Measurements from ENCODE around the gene LMO1. TPM values are rescaled to one million over a fixed set of nuclear protein-coding genes. Genes with fewer than 3 reads are reported as not detected.

LMO1 gene
- total RNA-seq, 1 experiment from 2014 or later = not detected

GRCh38 chr11:8253566-8253965 is 10.1 kb downstream of the LMO1 start:
- H3K9me3 Mint-ChIP-seq (ENCODE audit: unreplicated experiment) = no peaks in the 10 kb centered on the region
- TF ChIP-seq, protein P1, sequence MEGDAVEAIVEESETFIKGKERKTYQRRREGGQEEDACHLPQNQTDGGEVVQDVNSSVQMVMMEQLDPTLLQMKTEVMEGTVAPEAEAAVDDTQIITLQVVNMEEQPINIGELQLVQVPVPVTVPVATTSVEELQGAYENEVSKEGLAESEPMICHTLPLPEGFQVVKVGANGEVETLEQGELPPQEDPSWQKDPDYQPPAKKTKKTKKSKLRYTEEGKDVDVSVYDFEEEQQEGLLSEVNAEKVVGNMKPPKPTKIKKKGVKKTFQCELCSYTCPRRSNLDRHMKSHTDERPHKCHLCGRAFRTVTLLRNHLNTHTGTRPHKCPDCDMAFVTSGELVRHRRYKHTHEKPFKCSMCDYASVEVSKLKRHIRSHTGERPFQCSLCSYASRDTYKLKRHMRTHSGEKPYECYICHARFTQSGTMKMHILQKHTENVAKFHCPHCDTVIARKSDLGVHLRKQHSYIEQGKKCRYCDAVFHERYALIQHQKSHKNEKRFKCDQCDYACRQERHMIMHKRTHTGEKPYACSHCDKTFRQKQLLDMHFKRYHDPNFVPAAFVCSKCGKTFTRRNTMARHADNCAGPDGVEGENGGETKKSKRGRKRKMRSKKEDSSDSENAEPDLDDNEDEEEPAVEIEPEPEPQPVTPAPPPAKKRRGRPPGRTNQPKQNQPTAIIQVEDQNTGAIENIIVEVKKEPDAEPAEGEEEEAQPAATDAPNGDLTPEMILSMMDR (IDR thresholded peaks at IDR 0.05; ENCODE audit: unreplicated experiment) = no peak
- peaks cover 8% of the 10 kb centered on the region for H3K4me1 Mint-ChIP-seq (ENCODE audit: insufficient read depth, unreplicated experiment)
- H3K4me3 Mint-ChIP-seq (ENCODE audit: unreplicated experiment) = no peak overlapping the region
- POLR2A ChIA-PET = interaction anchor here (1.0 kb wide), 1 partner anchor 9 kb away, joined by 3 read pairs; no protein-coding TSS in a partner anchor
- no peak for DNase-seq (ENCODE audit: unreplicated experiment)
- intact Hi-C loops (cut with micrococcal nuclease) = no loop called here
- CTCF ChIA-PET = interaction anchor here (0.7 to 4.5 kb wide), 3 partner anchors 10 to 171 kb away, joined by 3 to 42 read pairs (median 5); partner anchors contain the start of gene LMO1
- H3K27ac Mint-ChIP-seq (ENCODE audit: low read depth, unreplicated experiment) = no peak overlapping the region
- no peaks in the 10 kb centered on the region for H3K27me3 Mint-ChIP-seq (ENCODE audit: insufficient read depth, unreplicated experiment)
- no peaks in the 10 kb centered on the region for H3K36me3 Mint-ChIP-seq (ENCODE audit: insufficient read depth, unreplicated experiment)
- BruUV-seq (replicated peaks) = no TSS peak

DNA sequence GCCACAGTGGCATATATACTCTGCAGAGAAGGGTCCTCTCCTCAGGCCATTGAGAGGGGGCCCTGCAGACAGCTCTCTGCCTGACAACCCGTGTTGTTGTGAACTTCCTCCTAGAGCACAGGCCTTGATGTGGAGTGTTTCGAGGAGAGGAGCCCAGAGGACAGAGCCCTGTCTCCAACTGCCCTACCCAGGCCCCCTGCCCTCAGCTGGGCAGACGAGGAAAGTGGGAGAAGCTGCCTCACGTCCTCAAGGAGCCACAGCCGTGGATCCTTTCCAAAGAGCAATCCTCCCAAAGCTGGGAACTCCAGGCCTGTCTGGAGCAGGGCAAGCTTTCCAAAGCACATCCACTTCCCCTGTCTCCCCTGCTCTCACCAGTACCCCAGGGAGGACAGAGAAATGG is 10.7 kb downstream of the LMO1 start:
- intact Hi-C loops (cut with micrococcal nuclease) = no loop called here
- no peaks in the 10 kb centered on the region for H3K27me3 Mint-ChIP-seq (ENCODE audit: insufficient read depth, unreplicated experiment)

DNA sequence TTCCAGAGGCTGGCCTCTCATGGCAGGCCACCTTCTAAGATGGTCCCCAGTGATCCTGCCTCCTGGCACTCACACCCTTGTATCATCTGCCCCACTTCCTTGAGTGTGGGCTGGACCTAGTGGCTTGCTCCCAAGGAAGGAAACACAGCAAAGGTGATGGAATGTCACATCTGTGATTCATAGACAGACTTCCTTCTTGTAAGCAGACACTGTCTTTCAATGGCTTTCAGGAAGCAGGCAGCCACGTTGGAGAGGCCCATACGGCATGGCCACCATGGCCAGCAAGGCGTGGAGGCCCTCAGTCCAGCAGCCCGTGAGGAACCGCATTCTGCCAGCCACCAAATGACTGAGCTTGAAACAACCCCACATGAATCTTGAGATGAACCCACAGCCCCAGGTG is 11.3 kb downstream of the LMO1 start:
- Mint-ChIP-seq H3K27ac (ENCODE audit: low read depth, unreplicated experiment) (no peak overlapping the region), H3K9me3 (ENCODE audit: unreplicated experiment) (no peaks in the 10 kb centered on the region), H3K4me1 (ENCODE audit: insufficient read depth, unreplicated experiment) (no peaks in the 10 kb centered on the region), H3K4me3 (ENCODE audit: unreplicated experiment) (no peak overlapping the region), H3K27me3 (ENCODE audit: insufficient read depth, unreplicated experiment) (no peaks in the 10 kb centered on the region), H3K36me3 (ENCODE audit: insufficient read depth, unreplicated experiment) (no peaks in the 10 kb centered on the region)
- POLR2A ChIA-PET = no interaction called here
- TF ChIP-seq, protein P1 (IDR thresholded peaks at IDR 0.05; ENCODE audit: unreplicated experiment) = no peak
- intact Hi-C loops (cut with micrococcal nuclease) = no loop called here
- CTCF ChIA-PET = interaction anchor here (0.6 to 4.5 kb wide), 4 partner anchors 9 to 42 kb away, joined by 3 to 42 read pairs (median 4); partner anchors contain the start of gene LMO1
- DNase-seq (ENCODE audit: unreplicated experiment) = no peak
- BruUV-seq (replicated peaks) = no TSS peak

More for the DNA sequence above, 10.7 kb downstream of the LMO1 start:
- ChIA-PET POLR2A (no interaction called here), CTCF (interaction anchor here (0.6 to 4.5 kb wide), 5 partner anchors 8 to 42 kb away, joined by 3 to 42 read pairs (median 4); partner anchors contain the start of gene LMO1)
- H3K27ac Mint-ChIP-seq (ENCODE audit: low read depth, unreplicated experiment) = no peak overlapping the region
- peaks cover 2% of the 10 kb centered on the region for H3K4me1 Mint-ChIP-seq (ENCODE audit: insufficient read depth, unreplicated experiment)
- BruUV-seq (replicated peaks) = no TSS peak
- no peaks in the 10 kb centered on the region for H3K9me3 Mint-ChIP-seq (ENCODE audit: unreplicated experiment)
- H3K36me3 Mint-ChIP-seq (ENCODE audit: insufficient read depth, unreplicated experiment) = no peaks in the 10 kb centered on the region
- H3K4me3 Mint-ChIP-seq (ENCODE audit: unreplicated experiment) = no peak overlapping the region
- no peak for DNase-seq (ENCODE audit: unreplicated experiment)
- TF ChIP-seq, protein P1 (IDR thresholded peaks at IDR 0.05; ENCODE audit: unreplicated experiment) = no peak

- H3K4me3 Mint-ChIP-seq (ENCODE audit: unreplicated experiment) = no peak overlapping the region
- no peaks in the 10 kb centered on the region for H3K4me1 Mint-ChIP-seq (ENCODE audit: insufficient read depth, unreplicated experiment)
- intact Hi-C loops (cut with micrococcal nuclease) = no loop called here
- TF ChIP-seq, protein P1 (IDR thresholded peaks at IDR 0.05; ENCODE audit: unreplicated experiment) = no peak
- H3K9me3 Mint-ChIP-seq (ENCODE audit: unreplicated experiment) = no peaks in the 10 kb centered on the region
- H3K27me3 Mint-ChIP-seq (ENCODE audit: insufficient read depth, unreplicated experiment) = no peaks in the 10 kb centered on the region
- no peaks in the 10 kb centered on the region for H3K36me3 Mint-ChIP-seq (ENCODE audit: insufficient read depth, unreplicated experiment)
- ChIA-PET POLR2A (interaction anchor here (2.0 kb wide), 1 partner anchor 12 kb away, joined by 6 read pairs; the partner anchor contains the start of gene LMO1), CTCF (interaction anchor here (1.1 to 4.5 kb wide), 3 partner anchors 10 to 32 kb away, joined by 4 to 42 read pairs (median 4); partner anchors contain the start of gene LMO1)
- DNase-seq (ENCODE audit: unreplicated experiment) = no peak
- H3K27ac Mint-ChIP-seq (ENCODE audit: low read depth, unreplicated experiment) = no peak overlapping the region
- BruUV-seq (replicated peaks) = no TSS peak
These were observed 11.9 kb downstream of the LMO1 start for GRCh38 chr11:8251616-8252295.
